GM18517 (cell line): ENCODE measurements around the gene ADPRM.
"Not testable (repeated sequence)": the region's sequence is repeated elsewhere in the genome, so short reads cannot be mapped to it uniquely, and the experiment has no call there.

ENCODE experiments used
- ATAC-seq: cut with Tn5 transposase; IDR thresholded peaks from one replicate; pipeline ENCODE4 v1.9.1; 2021; ENCODE audit warnings: mild to moderate bottlenecking, moderate library complexity; ENCODE audit not compliant: unreplicated experiment

Gene ADPRM

GRCh38 chr17:10697092-10698081 lies at the start of gene ADPRM, which contains the start of gene SCO1:
Gene ADPRM, plus strand, starts transcription at chr17:10697594. Its CDS starts 7,333 bp downstream, at chr17:10704927.
Gene SCO1, minus strand, starts transcription at chr17:10697533. Its CDS starts 26 bp downstream, at chr17:10697507.
- peak; percentile 91 for ATAC-seq

DNA sequence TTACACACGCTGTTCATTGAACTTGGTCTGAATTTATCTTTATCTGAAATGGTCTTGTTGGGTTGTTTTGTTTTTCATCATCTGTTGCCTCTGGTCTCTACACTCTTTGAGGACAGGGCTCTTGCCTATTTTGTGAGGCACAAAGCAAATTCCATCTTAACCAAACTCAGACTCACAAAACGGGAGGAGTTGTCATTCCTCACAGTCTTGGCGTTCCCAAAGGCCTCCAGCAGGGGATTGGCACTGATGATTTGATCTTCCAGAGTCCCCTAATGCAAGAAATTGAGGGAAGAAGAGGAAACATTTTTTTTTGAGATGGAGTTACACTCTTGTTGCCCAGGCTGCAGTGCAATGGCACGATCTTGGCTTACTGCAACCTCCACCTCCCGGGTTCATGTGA lies 49.0 kb upstream of the ADPRM start:
- no peak for ATAC-seq

DNA sequence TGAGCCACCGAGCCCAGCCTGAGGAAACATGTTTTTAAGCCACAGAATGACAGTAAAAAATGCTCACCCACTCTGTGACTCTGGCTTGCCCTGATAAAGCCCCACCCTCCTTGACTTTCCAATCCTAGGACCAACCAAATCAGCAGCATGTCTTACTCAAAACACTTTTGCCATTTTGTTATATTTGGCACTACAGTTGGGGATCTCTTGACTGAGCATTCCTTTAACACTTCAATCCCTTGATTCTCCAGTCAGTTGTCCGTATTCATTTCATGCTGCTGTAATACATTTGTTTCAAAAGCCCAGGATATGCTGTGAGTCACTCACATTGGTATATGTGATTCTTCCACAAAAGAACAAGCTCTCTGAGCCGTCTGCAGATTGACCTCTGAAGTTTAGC lies 48.4 kb upstream of the ADPRM start:
- no peak for ATAC-seq

DNA sequence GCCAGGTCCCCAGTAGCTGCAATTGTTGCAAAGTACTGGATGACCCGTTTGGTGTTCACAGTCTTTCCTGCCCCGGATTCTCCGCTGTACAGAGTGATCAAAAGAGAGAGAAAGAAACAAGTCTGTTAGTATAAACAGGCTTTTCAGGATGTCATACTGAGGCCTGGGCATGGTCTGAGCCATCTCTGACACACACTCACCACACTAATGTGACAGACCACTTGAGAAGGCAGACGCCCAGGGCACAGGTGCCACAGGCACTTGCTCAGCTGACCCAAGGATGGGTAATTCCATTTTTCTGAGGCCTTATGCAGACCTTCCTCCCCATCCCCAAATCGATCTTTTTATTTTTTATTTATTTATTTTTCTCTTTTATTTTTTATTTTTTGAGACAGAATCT lies 47.8 kb upstream of the ADPRM start:
- ATAC-seq = no peak

DNA sequence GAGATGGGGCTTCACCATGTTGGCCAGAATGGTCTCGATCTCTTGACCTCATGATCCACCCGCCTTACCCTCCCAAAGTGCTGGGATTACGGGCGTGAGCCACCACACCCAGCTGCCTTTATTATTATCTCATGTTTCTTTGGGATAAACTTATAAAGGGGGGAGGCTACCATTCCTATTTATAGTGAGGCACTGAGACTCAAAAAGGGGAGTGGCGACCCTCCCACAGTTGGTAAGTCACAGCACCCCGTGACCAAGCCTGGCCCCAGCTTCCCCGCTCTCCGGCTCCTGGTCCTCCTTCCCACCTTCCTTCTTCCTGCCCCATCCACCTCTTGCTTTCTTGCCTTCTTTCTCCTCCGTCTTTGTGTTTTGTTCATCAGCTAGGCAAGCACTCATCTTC lies 45.5 kb upstream of the ADPRM start:
- ATAC-seq = no peak

GRCh38 chr17:10652984-10653659 lies 44.3 kb upstream of the ADPRM start:
- ATAC-seq = no peak

DNA sequence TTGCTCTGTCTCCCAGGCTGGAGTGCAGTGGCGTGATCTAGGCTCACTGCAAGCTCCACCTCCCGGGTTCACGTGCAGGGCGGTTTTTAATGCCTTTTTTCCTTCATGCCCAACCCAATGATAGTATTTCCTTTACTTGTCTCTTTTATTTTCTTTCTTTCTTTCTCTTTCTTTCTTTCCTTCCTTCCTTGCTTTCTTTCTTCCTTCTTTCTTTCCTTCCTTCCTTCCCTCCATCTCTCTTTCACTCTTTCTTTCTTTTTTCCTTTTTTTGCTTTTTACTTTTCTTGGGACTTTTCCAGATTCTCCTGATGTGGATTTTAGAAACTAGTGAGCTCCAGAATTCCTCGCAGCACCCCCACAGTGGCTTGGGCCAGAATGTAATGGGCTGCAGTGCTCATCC lies 43.4 kb upstream of the ADPRM start:
- ATAC-seq = no peak

- ATAC-seq = no peak
These were observed 40.2 kb upstream of the ADPRM start, which contains the start of gene MYH3 for GRCh38 chr17:10657148-10657547. Gene MYH3, minus strand, starts transcription at chr17:10657309. Its CDS starts 2,245 bp downstream, at chr17:10655064.

DNA sequence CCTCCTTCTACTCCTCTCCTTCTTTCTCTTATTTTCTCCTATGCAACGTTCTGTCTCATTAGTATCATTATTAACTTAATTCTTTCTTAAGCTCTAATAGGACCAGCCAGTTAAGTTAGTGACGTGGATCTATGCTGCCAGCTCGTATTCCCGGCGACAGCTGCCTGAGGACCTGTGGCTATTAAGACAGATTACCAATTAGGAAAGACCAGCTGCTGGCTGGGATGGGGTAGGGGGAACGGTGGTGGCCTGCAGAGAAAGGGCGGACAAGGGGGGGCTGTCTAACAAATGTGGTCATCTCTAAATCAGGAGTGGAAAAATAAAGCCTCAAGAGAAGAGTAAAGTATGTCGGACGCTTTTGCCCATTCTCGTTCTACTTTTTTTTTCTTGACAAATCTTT lies 39.5 kb upstream of the ADPRM start:
- no peak for ATAC-seq

- no peak for ATAC-seq
These were observed 36.0 kb upstream of the ADPRM start for GRCh38 chr17:10661437-10661836.

GRCh38 chr17:10663231-10663630 lies 34.2 kb upstream of the ADPRM start:
- no peak for ATAC-seq

GRCh38 chr17:10664571-10664970 lies 32.8 kb upstream of the ADPRM start:
- no peak for ATAC-seq

GRCh38 chr17:10666906-10667305 lies 30.5 kb upstream of the ADPRM start:
- no peak for ATAC-seq

- no peak for ATAC-seq
These were observed 28.6 kb upstream of the ADPRM start for GRCh38 chr17:10668775-10669174.

GRCh38 chr17:10673312-10673711 lies 24.1 kb upstream of the ADPRM start:
- no peak for ATAC-seq

DNA sequence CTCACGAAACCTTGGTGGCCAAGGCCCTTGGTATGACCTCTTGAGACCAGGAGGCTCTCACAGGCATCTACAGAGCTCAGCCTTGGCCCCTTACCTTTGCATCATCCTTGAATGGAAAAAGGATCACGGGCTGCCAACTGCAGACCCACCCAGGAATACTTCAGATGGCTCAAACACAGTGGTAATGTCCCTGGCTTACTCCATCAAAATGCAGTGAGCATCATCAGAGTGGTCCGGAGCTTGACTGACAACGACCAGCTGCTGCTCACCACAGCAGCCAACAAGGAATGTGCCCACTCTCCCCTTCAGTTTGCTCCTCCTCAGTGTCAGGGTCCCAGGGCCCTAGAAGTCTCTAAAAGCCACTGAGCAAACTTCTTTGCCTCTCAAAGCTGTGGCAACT lies 22.7 kb upstream of the ADPRM start:
- no peak for ATAC-seq

DNA sequence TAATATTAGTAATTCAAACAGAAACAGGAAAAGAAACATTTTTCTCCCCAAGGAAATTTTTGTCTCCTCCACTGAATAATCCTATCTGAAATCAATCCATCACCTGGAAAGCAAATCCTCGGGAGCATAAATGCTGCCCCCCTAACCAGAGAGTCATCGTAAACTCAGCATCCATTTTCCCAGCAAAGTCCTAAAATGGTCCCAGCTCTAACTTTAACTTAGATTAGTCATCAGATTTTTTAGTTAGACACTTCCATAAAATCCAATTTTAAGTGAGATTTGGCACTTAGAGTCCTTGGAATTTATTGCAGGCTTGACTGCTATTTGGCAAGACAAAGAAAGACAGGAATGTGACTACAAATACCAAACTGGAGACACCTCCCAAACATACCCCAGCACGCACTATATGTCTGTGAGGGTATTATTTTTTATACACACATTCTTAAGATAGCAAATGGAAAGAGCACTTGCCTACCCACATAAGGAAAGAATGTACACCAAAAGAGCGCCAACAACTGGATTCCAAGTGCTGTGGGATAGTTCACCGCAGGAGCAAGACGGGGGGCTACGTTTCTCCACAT lies 15.4 kb upstream of the ADPRM start:
- ATAC-seq = no peak

DNA sequence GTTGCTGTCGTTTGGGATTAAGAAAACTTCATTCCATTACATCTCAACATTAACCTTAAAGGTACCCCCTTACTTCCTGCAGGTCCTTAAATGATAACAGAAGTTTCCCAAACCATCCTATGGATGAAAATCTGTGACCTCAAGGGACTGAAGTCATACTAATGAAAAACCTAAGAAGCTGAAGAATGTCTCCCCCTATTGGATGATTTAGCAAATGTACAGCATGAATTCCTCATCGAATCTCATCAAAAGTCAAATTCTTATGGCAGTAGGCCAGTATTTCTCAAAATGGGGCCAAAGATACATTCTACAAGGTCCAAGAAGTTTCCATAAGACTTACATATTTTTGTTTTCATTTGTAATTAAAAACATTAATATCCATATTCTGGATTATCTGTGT lies 13.5 kb upstream of the ADPRM start:
- no peak for ATAC-seq

- no peak for ATAC-seq
These were observed 9.9 kb upstream of the ADPRM start for GRCh38 chr17:10687499-10687898.

- ATAC-seq = not testable (repeated sequence)
These were observed 1.5 kb upstream of the ADPRM start for GRCh38 chr17:10695875-10696407.
